Left renal pelvis (tissue), 4 donors: ENCODE data around the gene ATAD3A. TPM values are rescaled to one million over a fixed set of nuclear protein-coding genes. Genes with fewer than 3 reads are reported as not detected.

Experiments used
- DNase-seq, 4 donors: peaks; one replicate each; pipeline ENCODE4 v3.0.0-alpha.2; 2013; ENCODE audit warnings: low read depth in 4 of 4, low spot score in 3 of 4
- polyA plus RNA-seq, 4 donors: library from polyadenylated mRNA; unstranded; fragments of 120-200 nt; gene quantifications; one replicate each; pipeline ENCODE4 v1.2.1, GENCODE V29; 2013; ENCODE audit not compliant: insufficient read length in 4 of 4

ATAD3A gene
- polyA plus RNA-seq, 4 donors = 14.4 to 30.0 (median 19.2) TPM

DNA sequence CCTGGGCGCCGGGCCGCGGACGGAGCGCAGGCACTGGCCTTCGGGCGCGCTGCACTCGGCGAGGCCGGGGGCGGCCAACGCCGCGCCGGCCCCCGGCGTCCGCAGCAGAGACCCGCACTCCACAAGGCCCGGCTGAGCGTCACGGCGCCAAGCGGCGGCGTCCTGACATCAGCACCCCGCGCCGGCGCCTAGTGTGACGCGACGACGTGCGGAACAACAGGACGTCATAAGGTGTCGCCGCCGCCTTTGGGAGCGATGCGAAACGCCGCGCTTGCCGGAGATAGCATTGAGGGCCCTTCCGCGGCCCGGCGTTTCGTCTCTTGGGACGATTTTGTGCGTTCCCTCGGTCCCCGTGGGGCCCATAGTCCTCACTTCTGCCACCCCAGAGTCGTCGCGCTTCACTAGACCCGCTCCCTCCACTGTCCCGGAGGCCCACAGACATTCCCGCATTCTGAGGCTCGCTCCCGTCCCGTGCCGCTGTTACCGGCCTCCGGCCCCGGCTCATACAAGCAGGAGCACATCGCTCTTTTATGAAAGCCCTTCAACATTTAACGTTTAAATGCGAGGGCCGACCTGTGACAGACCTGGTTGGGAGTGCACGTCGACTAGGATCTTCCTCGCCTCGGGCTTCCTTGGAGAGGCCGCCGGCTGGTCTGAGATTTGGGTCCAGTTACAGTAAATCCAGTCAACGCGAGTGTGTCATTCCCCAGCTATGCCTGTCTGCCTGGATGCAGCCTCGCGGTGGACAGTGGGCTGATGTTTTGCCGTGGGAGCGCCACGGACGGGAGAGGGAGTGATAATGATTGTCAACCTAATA lies 63.0 kb downstream of the ATAD3A start, which contains the start of gene SSU72:
TSS of gene SSU72 (minus strand) at position 143 of the 817 bp plus-strand sequence. CDS start 306 bp downstream, outside the sequence.
- DNase-seq = peak; percentile 75 to 83 (median 80)

DNA sequence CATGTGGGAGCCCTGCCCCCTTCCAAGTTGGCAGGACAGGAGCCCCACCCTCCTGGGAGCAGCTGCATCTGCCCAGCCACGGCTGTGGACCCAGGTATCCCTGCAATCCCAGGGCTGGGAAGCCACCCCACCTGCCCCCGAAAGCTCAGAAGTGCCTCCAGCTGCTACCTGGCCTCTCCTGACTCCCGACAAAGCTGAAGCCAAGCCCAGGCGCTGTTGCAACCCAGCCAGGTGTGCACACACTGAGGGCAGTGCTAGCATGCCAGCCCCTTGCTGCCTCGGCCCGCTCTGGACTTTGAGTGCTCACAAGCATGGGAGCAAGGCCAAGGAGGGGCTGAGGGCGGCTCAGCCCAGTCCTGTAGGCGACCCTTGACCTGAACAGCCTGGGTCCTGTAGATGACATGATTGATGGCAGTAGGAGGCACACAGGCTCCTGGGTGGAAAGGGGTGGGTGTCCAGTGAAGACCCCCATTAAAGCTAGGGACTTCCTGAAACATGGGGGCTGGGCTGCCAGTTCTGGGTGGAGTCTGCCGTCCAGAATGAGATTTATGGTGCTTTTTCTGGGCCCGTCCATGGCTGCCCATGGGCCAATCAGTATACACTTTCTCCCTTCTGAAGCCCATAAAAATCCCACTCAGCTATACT lies 65.5 kb downstream of the ATAD3A start:
- DNase-seq = no peak

DNA sequence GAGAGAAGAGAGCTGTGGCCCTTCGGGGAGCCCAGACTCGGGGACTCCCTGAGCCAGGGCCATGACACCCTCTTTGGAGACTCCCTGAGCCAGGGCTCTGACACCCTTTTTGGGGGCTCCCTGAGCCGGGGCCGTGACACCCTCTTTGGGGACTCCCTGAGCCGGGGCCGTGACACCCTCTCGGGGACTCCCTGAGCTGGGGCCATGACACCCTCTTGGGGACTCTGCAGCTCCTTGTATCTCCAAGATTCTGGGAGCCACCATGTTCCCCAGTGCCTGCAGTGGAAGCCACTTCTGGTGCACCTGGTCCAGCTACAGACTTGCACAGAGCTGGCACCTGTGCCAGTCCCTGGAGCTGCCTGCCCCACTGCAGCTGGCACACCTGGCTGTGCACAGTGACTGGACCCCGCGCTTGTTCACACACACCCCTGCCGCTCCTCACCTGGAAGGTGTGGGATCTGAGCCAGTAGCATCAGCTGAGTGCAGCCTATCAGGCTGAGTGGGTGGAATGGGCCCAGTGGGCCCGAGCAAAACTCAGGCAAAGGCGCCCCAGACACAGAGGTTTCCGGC lies 66.5 kb downstream of the ATAD3A start:
- DNase-seq = no peak

DNA sequence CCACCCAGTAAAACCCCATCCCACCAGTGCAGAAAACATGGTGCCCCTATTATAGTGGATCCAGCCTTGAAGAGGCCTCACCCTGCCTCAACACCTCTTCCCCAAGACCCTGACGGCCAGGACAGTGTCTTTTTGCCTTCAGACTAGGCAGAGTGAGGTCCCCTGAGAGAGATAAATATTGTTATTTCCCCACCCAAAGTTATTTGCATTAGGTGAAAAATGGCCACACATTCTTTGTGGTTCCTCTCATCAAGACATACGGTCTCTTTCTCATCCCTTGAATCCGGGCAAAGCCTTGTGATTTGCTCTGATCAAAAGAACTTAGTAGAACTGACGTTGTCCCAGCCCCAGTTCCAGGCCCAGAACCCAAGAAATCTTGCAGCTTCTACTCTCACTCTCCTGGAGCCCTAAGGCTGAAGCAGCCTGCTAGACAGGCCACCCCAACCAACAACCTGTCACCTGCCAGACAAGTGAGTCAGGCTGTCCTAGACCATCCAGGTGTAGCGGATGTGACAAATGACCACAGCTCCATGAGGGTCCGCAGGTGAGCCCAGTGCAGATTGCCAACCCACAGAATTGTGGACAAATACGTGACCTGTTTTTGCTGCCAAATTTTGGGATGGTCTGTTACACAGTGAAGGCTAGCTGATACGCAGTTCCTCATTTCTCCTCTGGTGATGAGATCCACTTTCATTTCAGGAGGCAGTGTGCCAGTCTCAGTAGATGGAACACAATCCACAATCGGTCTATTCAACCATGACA lies 70.8 kb downstream of the ATAD3A start:
- DNase-seq = no peak

DNA sequence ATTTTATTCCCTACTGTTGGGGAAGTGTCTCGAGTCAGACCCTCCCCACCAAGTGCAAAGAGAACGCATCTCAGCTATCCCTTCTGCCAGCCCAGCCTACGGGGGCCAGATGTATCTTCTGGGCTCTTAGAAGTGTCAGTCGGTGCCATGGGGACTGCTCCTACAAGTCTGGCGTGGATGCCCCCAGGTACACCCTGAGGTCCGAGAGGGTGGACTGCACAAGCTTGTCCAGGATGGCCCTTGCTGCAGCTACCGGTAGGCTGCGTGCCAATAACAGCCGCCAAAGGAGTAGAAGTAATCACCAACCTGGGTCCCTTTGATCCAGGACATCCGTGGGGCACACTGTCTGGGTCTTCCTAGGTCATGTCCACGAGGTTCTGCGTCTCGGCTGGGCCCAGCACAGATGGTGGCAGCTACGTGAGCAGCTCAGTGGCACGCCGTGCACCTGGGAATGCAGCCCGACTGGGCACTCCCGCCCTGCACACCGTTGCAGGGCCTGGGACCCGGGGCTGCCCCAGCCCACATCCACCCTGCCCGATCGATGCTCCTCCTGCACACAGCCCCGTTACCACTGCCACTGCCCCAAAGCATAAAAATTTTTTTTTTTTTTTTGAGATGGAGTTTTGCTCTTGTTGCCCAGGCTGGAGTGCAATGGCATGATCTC lies 71.5 kb downstream of the ATAD3A start:
- DNase-seq = no peak

Other genes with a start within 250 kb of the ATAD3A start
- gene UBE2J2, start 238.3 kb upstream of the ATAD3A start, polyA plus RNA-seq = 10 to 100 TPM; 43.8 to 68.3 (median 49.3) TPM
- 1 to 10 TPM; 2.3 to 9.0 (median 6.5) TPM for gene SCNN1D, start 231.7 kb upstream of the ATAD3A start, polyA plus RNA-seq
- 10 to 100 TPM; 18.3 to 44.1 (median 34.0) TPM for gene ACAP3, start 204.2 kb upstream of the ATAD3A start, polyA plus RNA-seq
- 10 to 100 TPM in 1 of 4 donors, 1 to 10 TPM in 3; 5.5 to 12.2 (median 6.0) TPM for gene PUSL1, start 203.6 kb upstream of the ATAD3A start, polyA plus RNA-seq
- 100 to 1,000 TPM in 3 of 4 donors, 10 to 100 TPM in 1; 93.1 to 177 (median 108) TPM for gene INTS11, start 187.5 kb upstream of the ATAD3A start, polyA plus RNA-seq
- 10 to 100 TPM; 10.3 to 19.5 (median 13.2) TPM for gene CPTP, start 187.4 kb upstream of the ATAD3A start, polyA plus RNA-seq
- under 1 TPM; 0.24 to 0.45 (median 0.37) TPM for gene TAS1R3, start 180.9 kb upstream of the ATAD3A start, polyA plus RNA-seq
- gene DVL1, start 162.7 kb upstream of the ATAD3A start, polyA plus RNA-seq = 10 to 100 TPM; 25.8 to 45.4 (median 26.1) TPM
- gene MXRA8, start 153.6 kb upstream of the ATAD3A start, polyA plus RNA-seq = 100 to 1,000 TPM; 133 to 208 (median 158) TPM
- gene AURKAIP1, start 137.0 kb upstream of the ATAD3A start, polyA plus RNA-seq = 10 to 100 TPM; 44.3 to 95.3 (median 56.8) TPM
- 100 to 1,000 TPM; 205 to 377 (median 227) TPM for gene CCNL2, start 112.8 kb upstream of the ATAD3A start, polyA plus RNA-seq
- 100 to 1,000 TPM in 3 of 4 donors, 10 to 100 TPM in 1; 89.3 to 155 (median 113) TPM for gene MRPL20, start 104.9 kb upstream of the ATAD3A start, polyA plus RNA-seq
- 10 to 100 TPM in 1 of 4 donors, 1 to 10 TPM in 3; 1.6 to 23.4 (median 9.1) TPM for gene ANKRD65, start 90.9 kb upstream of the ATAD3A start, polyA plus RNA-seq
- gene VWA1, start 76.5 kb upstream of the ATAD3A start, polyA plus RNA-seq = 10 to 100 TPM; 20.7 to 79.4 (median 48.5) TPM
- 1 to 10 TPM in 3 of 4 donors, under 1 TPM in 1; 0.41 to 4.7 (median 1.9) TPM for gene ATAD3C, start 62.5 kb upstream of the ATAD3A start, polyA plus RNA-seq
- gene ATAD3B, start 40.4 kb upstream of the ATAD3A start, polyA plus RNA-seq = 10 to 100 TPM in 3 of 4 donors, 1 to 10 TPM in 1; 8.4 to 28.1 (median 14.2) TPM
- gene TMEM240, start 28.5 kb downstream of the ATAD3A start, polyA plus RNA-seq = 1 to 10 TPM; 3.4 to 9.7 (median 6.3) TPM
- gene SSU72, start 62.7 kb downstream of the ATAD3A start, polyA plus RNA-seq = 10 to 100 TPM; 77.9 to 93.4 (median 87.3) TPM
- 1 to 10 TPM; 2.5 to 3.9 (median 3.4) TPM for gene FNDC10, start 88.0 kb downstream of the ATAD3A start, polyA plus RNA-seq
- gene MIB2, start 103.3 kb downstream of the ATAD3A start, polyA plus RNA-seq = 10 to 100 TPM; 26.1 to 84.8 (median 39.5) TPM
- gene MMP23B, start 120.0 kb downstream of the ATAD3A start, polyA plus RNA-seq = 10 to 100 TPM; 16.5 to 52.1 (median 24.5) TPM
- gene CDK11B, start 146.8 kb downstream of the ATAD3A start, polyA plus RNA-seq = 10 to 100 TPM; 30.1 to 43.8 (median 39.9) TPM
- 100 to 1,000 TPM in 1 of 4 donors, 10 to 100 TPM in 3; 65.5 to 107 (median 72.9) TPM for gene SLC35E2B, start 180.6 kb downstream of the ATAD3A start, polyA plus RNA-seq
- 10 to 100 TPM; 26.1 to 42.0 (median 30.3) TPM for gene CDK11A, start 212.2 kb downstream of the ATAD3A start, polyA plus RNA-seq